HCT116 (cell line): Measurements from ENCODE around the gene PAX9. TPM values are rescaled to one million over a fixed set of nuclear protein-coding genes. Genes with fewer than 3 reads are reported as not detected.

Source experiments
- ATAC-seq: fragments of 200-7000 bp; cut with Tn5 transposase; 2 replicates; pipeline ENCODE4 v1.9.1; 2020; ENCODE audit warnings: mild to moderate bottlenecking, moderate library complexity
- BruUV-seq: library from RNA; stranded (reverse); fragments of 400-500 nt; replicated peaks from 2 replicates; lab custom pipeline; 2021; lab: Mats Ljungman, UMichigan
- CTCF ChIA-PET: fragments of 300-600 bp; sonication (Branson Sonifier 250); formaldehyde crosslinking; loops from one replicate; lab custom pipeline; 2021; ENCODE audit warnings: antibody characterized with exemption; lab: Charles Lee
- POLR2A ChIA-PET: fragments of 300-600, 350-600 bp; sonication (Branson Sonifier 250); formaldehyde crosslinking; loops from one replicate; lab custom pipeline; 2021; ENCODE audit warnings: antibody characterized with exemption; lab: Charles Lee
- RAD21 ChIA-PET, 2 experiments: fragments of 300-600 bp; sonication (Branson Sonifier 250); formaldehyde crosslinking; loops; one replicate each; lab custom pipeline; 2023; ENCODE audit warnings: low total read pairs in 2 of 2; ENCODE audit not compliant: uncharacterized antibody in 2 of 2, unreplicated experiment in 2 of 2, low non-redundant PET in 1 of 2; lab: Charles Lee
- DNase-seq: peaks from one replicate; pipeline ENCODE4 v3.0.0-alpha.2; 2010; ENCODE audit warnings: low read depth, low spot score
- H2AFZ ChIP-seq: fragments of 200-600 bp; shearing (Covaris generic), sonication (generic); 2 replicates; pipeline ENCODE4 v1.6.1; 2017; ENCODE audit warnings: low read depth, mixed run types, mixed read lengths, antibody characterized with exemption, low read length; ENCODE audit not compliant: poor library complexity, severe bottlenecking
- H3K27ac ChIP-seq: 2 replicates; pipeline ENCODE4 v1.5.1; 2012; ENCODE audit warnings: low read depth, low read length
- H3K27me3 ChIP-seq: fragments of 200-600 bp; sonication (generic); 2 replicates; pipeline ENCODE4 v1.6.1; 2016; ENCODE audit warnings: mixed run types, low read length, mixed read lengths; ENCODE audit not compliant: insufficient read depth
- H3K36me3 ChIP-seq, 2 experiments: fragments of 200-500 bp in 1 of 2; fragments of 200-600 bp in 1 of 2; sonication (Bioruptor generic) in 1 of 2; sonication (generic) in 1 of 2; 2 replicates each; pipeline versions ENCODE4 v1.5.1 to v1.6.1; 2014 to 2016; ENCODE audit warnings: low read length in 2 of 2, inconsistent platforms in 1 of 2, mixed read lengths in 1 of 2, mixed run types in 1 of 2; ENCODE audit not compliant: insufficient read depth in 2 of 2, control insufficient read depth in 1 of 2
- H3K4me1 ChIP-seq, 2 experiments: fragments of 200-600 bp in 1 of 2; sonication (generic) in 1 of 2; 2 replicates each; pipeline versions ENCODE4 v1.5.1 to v1.6.1; 2012 to 2017; ENCODE audit warnings: low read length in 2 of 2, inconsistent platforms in 1 of 2, mild to moderate bottlenecking in 1 of 2, mixed read lengths in 1 of 2, mixed run types in 1 of 2, moderate library complexity in 1 of 2; ENCODE audit not compliant: insufficient read depth in 2 of 2, control insufficient read depth in 1 of 2
- H3K4me2 ChIP-seq: fragments of 200-600 bp; sonication (generic); 2 replicates; pipeline ENCODE4 v1.6.1; 2017; ENCODE audit warnings: mixed run types, low read length, mixed read lengths
- H3K4me3 ChIP-seq, 2 experiments: fragments of 200-600 bp in 1 of 2; sonication (generic) in 1 of 2; replicated peaks in 1 of 2; 2 replicates each; pipeline ENCODE4 v1.5.1; 2011 to 2016; ENCODE audit warnings: low read length in 2 of 2, control low read depth in 1 of 2, low read depth in 1 of 2, mild to moderate bottlenecking in 1 of 2, mixed read lengths in 1 of 2, mixed run types in 1 of 2
- H3K79me2 ChIP-seq: fragments of 200-600 bp; sonication (generic); 2 replicates; pipeline ENCODE4 v1.6.1; 2017; ENCODE audit warnings: mild to moderate bottlenecking, mixed run types, low read length, moderate library complexity, mixed read lengths; ENCODE audit not compliant: insufficient read depth
- H3K9ac ChIP-seq: fragments of 200-600 bp; sonication (generic); 2 replicates; pipeline ENCODE4 v1.6.1; 2016; ENCODE audit warnings: low read length, mixed read lengths
- H3K9me2 ChIP-seq: fragments of 200-600 bp; sonication (generic), shearing (Covaris generic); 2 replicates; pipeline ENCODE4 v1.6.1; 2017; ENCODE audit warnings: mixed run types, mild to moderate bottlenecking, moderate library complexity; ENCODE audit not compliant: insufficient read depth
- H3K9me3 ChIP-seq, 2 experiments: fragments of 200-500 bp in 1 of 2; fragments of 200-600 bp in 1 of 2; sonication (Bioruptor generic) in 1 of 2; sonication (generic) in 1 of 2; 2 replicates each; pipeline ENCODE4 v1.6.1; 2014 to 2017; ENCODE audit warnings: low read length in 2 of 2, mixed read lengths in 2 of 2, inconsistent platforms in 1 of 2, low read depth in 1 of 2, mild to moderate bottlenecking in 1 of 2, mixed run types in 1 of 2, moderate library complexity in 1 of 2; ENCODE audit not compliant: control insufficient read depth in 1 of 2, insufficient read depth in 1 of 2
- H4K20me1 ChIP-seq: fragments of 200-600 bp; sonication (generic), shearing (Covaris generic); 2 replicates; pipeline ENCODE4 v1.6.1; 2017; ENCODE audit warnings: mixed run types, mild to moderate bottlenecking, moderate library complexity; ENCODE audit not compliant: insufficient read depth
- CBX3 ChIP-seq: IDR thresholded peaks from 2 replicates; pipeline ENCODE4 v1.6.1; 2012; ENCODE audit warnings: low read depth
- CEBPB ChIP-seq: IDR thresholded peaks from 2 replicates; pipeline ENCODE4 v1.6.1; 2012; ENCODE audit warnings: low read depth
- ELF1 ChIP-seq: IDR thresholded peaks from 2 replicates; pipeline ENCODE4 v1.6.1; 2012; ENCODE audit warnings: low read depth, borderline replicate concordance
- EZH2phosphoT487 ChIP-seq: fragments of 200-600 bp; IDR thresholded peaks from 2 replicates; pipeline ENCODE4 v1.6.1; 2018; ENCODE audit warnings: antibody characterized with exemption, borderline replicate concordance
- FOSL1 ChIP-seq: IDR thresholded peaks from 2 replicates; pipeline ENCODE4 v1.6.1; 2012; ENCODE audit warnings: low read depth
- JUND ChIP-seq: IDR thresholded peaks from 2 replicates; pipeline ENCODE4 v1.6.1; 2012
- POLR2A ChIP-seq: IDR thresholded peaks from 2 replicates; pipeline ENCODE4 v1.7.0; 2011; ENCODE audit warnings: borderline replicate concordance; ENCODE audit not compliant: insufficient read depth, insufficient read length; ENCODE audit errors: extremely low read depth
- POLR2AphosphoS5 ChIP-seq: IDR thresholded peaks from 2 replicates; pipeline ENCODE4 v1.6.1; 2011; ENCODE audit warnings: mild to moderate bottlenecking, low read depth, low read length, moderate library complexity
- RAD21 ChIP-seq: IDR thresholded peaks from 2 replicates; pipeline ENCODE4 v1.6.1; 2012; ENCODE audit warnings: low read depth, mild to moderate bottlenecking
- SIN3A ChIP-seq: IDR thresholded peaks from 2 replicates; pipeline ENCODE4 v1.6.1; 2012; ENCODE audit warnings: low read depth
- TCF7L2 ChIP-seq: IDR thresholded peaks from 2 replicates; pipeline ENCODE4 v1.7.0; 2011; ENCODE audit warnings: borderline replicate concordance, inconsistent platforms; ENCODE audit not compliant: insufficient read depth, insufficient read length; ENCODE audit errors: extremely low read depth
- YY1 ChIP-seq: IDR thresholded peaks from 2 replicates; pipeline ENCODE4 v1.6.1; 2011; ENCODE audit warnings: low read length, low read depth, moderate library complexity, mild to moderate bottlenecking; ENCODE audit not compliant: insufficient replicate concordance; ENCODE audit errors: extremely low read depth
- ZBTB33 ChIP-seq: IDR thresholded peaks from 2 replicates; pipeline ENCODE4 v1.6.1; 2011; ENCODE audit warnings: mild to moderate bottlenecking, low read length, moderate library complexity; ENCODE audit not compliant: insufficient replicate concordance; ENCODE audit errors: extremely low read depth
- ZFX ChIP-seq: fragments of 450-650 bp; IDR thresholded peaks from 2 replicates; pipeline ENCODE4 v1.6.1; 2017
- ZNF274 ChIP-seq: fragments of 200-500 bp; sonication (Bioruptor generic); IDR thresholded peaks from 2 replicates; pipeline ENCODE4 v1.6.1; 2014; ENCODE audit warnings: mild to moderate bottlenecking, low read depth, low read length, inconsistent platforms
- intact Hi-C: fragments of 100-400 bp; cut with micrococcal nuclease; formaldehyde crosslinking; loops from 2 replicates; pipeline ENCODE4 v1.10.0; 2022
- total RNA-seq: library from RNA; stranded (reverse); gene quantifications from one replicate; pipeline ENCODE4 v1.2.1, GENCODE V29; 2021; ENCODE audit not compliant: unreplicated experiment
- TF ChIP-seq, protein P1 (sequence below): IDR thresholded peaks from 2 replicates; pipeline ENCODE4 v1.6.1; 2012

PAX9 gene
- total RNA-seq, 1 experiment from 2014 or later, result 5.2 TPM

DNA sequence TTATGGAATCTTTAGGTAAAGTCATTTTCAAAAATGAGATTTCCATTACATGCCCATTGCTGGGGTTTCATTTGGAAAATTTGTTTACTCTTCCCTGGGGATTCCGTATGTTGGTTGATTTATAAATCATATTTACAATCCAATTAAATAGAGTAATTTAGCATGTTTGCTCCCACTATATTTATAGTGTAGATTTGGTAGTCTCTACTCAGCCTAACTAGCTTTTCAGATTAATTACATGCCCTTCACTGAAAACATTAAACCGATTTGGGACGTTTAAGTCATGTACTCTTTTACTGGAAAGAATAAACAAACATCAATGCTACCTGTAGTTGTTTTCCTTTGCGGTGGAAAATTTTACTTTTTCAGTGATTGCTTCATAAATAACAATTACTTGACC, 10.4 kb downstream of the PAX9 start:
- ATAC-seq (no peak), DNase-seq (no peak)
- no peaks in the 10 kb centered on the region for H3K27me3 ChIP-seq
- BruUV-seq, result no TSS peak
- H3K36me3 ChIP-seq, result peaks cover 0 to 2% of the 10 kb centered on the region in 2 experiments; a peak in 1 of 4 replicates
- RAD21 ChIA-PET, result no interaction called here
- H3K79me2 ChIP-seq, result no peaks in the 10 kb centered on the region
- no peak overlapping the region for H3K4me2 ChIP-seq
- intact Hi-C loops, result no loop called here
- POLR2A ChIA-PET, result no interaction called here
- H2AFZ ChIP-seq, result no peak overlapping the region
- H3K4me1 ChIP-seq, result no peaks in the 10 kb centered on the region
- H3K27ac ChIP-seq, result no peak overlapping the region
- CTCF ChIA-PET, result no interaction called here
- H3K9me2 ChIP-seq, result no peaks in the 10 kb centered on the region
- TF ChIP-seq ZBTB33, result no peak
- no peak for TF ChIP-seq FOSL1
- no peak for TF ChIP-seq POLR2AphosphoS5
- TF ChIP-seq EZH2phosphoT487, result no peak
- TF ChIP-seq JUND, result no peak
- no peak for TF ChIP-seq SIN3A
- TF ChIP-seq POLR2A, result no peak
- TF ChIP-seq, protein P1, sequence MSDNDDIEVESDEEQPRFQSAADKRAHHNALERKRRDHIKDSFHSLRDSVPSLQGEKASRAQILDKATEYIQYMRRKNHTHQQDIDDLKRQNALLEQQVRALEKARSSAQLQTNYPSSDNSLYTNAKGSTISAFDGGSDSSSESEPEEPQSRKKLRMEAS, result no peak
- TF ChIP-seq ZFX, result no peak
- TF ChIP-seq ELF1, result no peak
- no peak for TF ChIP-seq ZNF274
- no peak for TF ChIP-seq YY1
- no peak for TF ChIP-seq CEBPB
- no peak for TF ChIP-seq RAD21
- no peak for TF ChIP-seq CBX3
- no peak for TF ChIP-seq TCF7L2
- TF ChIP-seq, all 23 proteins: peak for 0
- H3K4me3 ChIP-seq, result no peak overlapping the region
- no peak overlapping the region for H3K9ac ChIP-seq
- H3K9me3 ChIP-seq, result no peaks in the 10 kb centered on the region
- H4K20me1 ChIP-seq, result no peaks in the 10 kb centered on the region
